DND-41 (cell line): ENCODE results near the gene ITGB7.
A peak's percentile ranks its signal among the peaks of the same experiment; 100 is the strongest.

Experiments
- ATAC-seq: fragments of 200-7000 bp; cut with Tn5 transposase; 3 replicates; pipeline ENCODE4 v1.9.1; 2021; ENCODE audit warnings: low read depth; ENCODE audit not compliant: insufficient read depth
- DNase-seq: peaks from one replicate; pipeline ENCODE4 v3.0.0-alpha.2; 2020
- H2AFZ ChIP-seq: 2 replicates; pipeline ENCODE4 v1.6.0; 2012; ENCODE audit warnings: low read depth, low read length
- H3K27ac ChIP-seq: 2 replicates; pipeline ENCODE4 v1.5.1; 2012; ENCODE audit warnings: low read length, inconsistent platforms
- H3K27me3 ChIP-seq: fragments of 200-600 bp; sonication (generic); 2 replicates; pipeline ENCODE4 v1.6.0; 2012; ENCODE audit warnings: low read length, mild to moderate bottlenecking, inconsistent platforms; ENCODE audit not compliant: insufficient read depth, poor library complexity
- H3K36me3 ChIP-seq: 2 replicates; pipeline ENCODE4 v1.5.1; 2012; ENCODE audit warnings: low read length, inconsistent platforms; ENCODE audit not compliant: insufficient read depth
- H3K4me1 ChIP-seq: 2 replicates; pipeline ENCODE4 v1.5.1; 2012; ENCODE audit warnings: mild to moderate bottlenecking, low read length; ENCODE audit not compliant: insufficient read depth
- H3K4me2 ChIP-seq: 2 replicates; pipeline ENCODE4 v1.6.0; 2012; ENCODE audit warnings: mild to moderate bottlenecking, moderate library complexity, low read length, inconsistent platforms; ENCODE audit not compliant: insufficient read depth
- H3K4me3 ChIP-seq, 2 experiments: fragments of 200-600 bp in 1 of 2; shearing (Covaris generic) in 1 of 2; 2 replicates each; pipeline ENCODE4 v1.5.1; 2012 to 2016; ENCODE audit warnings: inconsistent platforms in 2 of 2, low read length in 2 of 2, mild to moderate bottlenecking in 2 of 2, low read depth in 1 of 2, moderate library complexity in 1 of 2
- H3K79me2 ChIP-seq: 2 replicates; pipeline ENCODE4 v1.6.0; 2012; ENCODE audit warnings: low read length, inconsistent platforms; ENCODE audit not compliant: insufficient read depth
- H3K9ac ChIP-seq: 2 replicates; pipeline ENCODE4 v1.6.0; 2012; ENCODE audit warnings: low read depth, mild to moderate bottlenecking, inconsistent platforms, low read length, moderate library complexity
- H3K9me3 ChIP-seq: 2 replicates; pipeline ENCODE4 v1.5.1; 2012; ENCODE audit warnings: low read length, moderate library complexity, mild to moderate bottlenecking, inconsistent platforms; ENCODE audit not compliant: insufficient read depth, severe bottlenecking
- H4K20me1 ChIP-seq: 2 replicates; pipeline ENCODE4 v1.6.0; 2012; ENCODE audit warnings: low read length; ENCODE audit not compliant: insufficient read depth
- CTCF ChIP-seq: IDR thresholded peaks from 2 replicates; pipeline ENCODE4 v1.5.1; 2012; ENCODE audit warnings: borderline replicate concordance, low read length, moderate library complexity, mild to moderate bottlenecking; ENCODE audit not compliant: poor library complexity, severe bottlenecking; ENCODE audit errors: extremely low read depth
- EZH2 ChIP-seq: IDR thresholded peaks from 3 replicates; pipeline ENCODE4 v1.6.1; 2012; ENCODE audit warnings: borderline replicate concordance, low read depth, mild to moderate bottlenecking, moderate library complexity, low read length, inconsistent platforms; ENCODE audit not compliant: severe bottlenecking

The ITGB7 gene

GRCh38 chr12:53174881-53175491, 32.1 kb downstream of the ITGB7 start:
- no peaks in the 10 kb centered on the region for H4K20me1 ChIP-seq
- no peaks in the 10 kb centered on the region for H3K27me3 ChIP-seq
- no peak overlapping the region for H3K9ac ChIP-seq
- H3K4me3 ChIP-seq = no peak overlapping the region
- no peak for DNase-seq
- ATAC-seq = 0 out of 3 replicates have a peak, but pooled peaks have one; percentile 31
- peaks cover 13% of the 10 kb centered on the region for H3K4me1 ChIP-seq
- no peaks in the 10 kb centered on the region for H3K36me3 ChIP-seq
- no peak overlapping the region for H3K27ac ChIP-seq
- H3K9me3 ChIP-seq = no peaks in the 10 kb centered on the region
- TF ChIP-seq EZH2 = no peak
- TF ChIP-seq CTCF = peak; percentile 28
- H3K4me2 ChIP-seq = no peak overlapping the region
- H3K79me2 ChIP-seq = peaks cover 6% of the 10 kb centered on the region
- no peak overlapping the region for H2AFZ ChIP-seq

DNA sequence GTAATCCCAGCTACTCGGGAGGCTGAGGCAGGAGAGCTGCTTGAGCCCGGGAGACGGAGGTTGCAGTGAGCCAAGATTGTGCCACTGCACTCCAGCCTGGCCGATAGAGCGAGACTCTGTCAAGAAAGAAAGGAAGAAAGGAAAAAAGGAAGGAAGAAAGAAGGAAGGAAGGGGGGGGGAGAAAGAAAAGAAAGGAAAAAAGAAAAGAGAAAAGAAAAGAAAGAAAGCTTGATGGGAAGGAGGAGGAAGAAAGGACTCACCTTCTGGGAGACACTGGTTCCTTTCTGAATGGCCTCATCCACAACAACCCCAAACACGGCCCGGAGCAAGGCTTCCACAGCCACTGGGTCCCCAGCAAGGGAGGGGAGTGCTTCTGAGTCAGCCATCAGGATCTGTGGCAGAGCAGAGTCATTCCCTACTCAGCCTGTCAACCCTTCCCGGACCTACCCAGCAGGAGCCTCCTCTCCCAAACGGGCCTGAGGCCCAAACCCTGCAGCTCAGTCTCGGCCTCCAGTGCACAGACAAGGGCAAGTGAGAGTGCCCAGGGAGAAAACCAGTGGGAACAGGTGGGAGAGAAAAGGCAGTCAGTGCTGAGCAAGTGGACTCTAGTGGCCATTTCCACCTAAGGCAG, 33.9 kb downstream of the ITGB7 start:
- Histone ChIP-seq H3K79me2 (no peaks in the 10 kb centered on the region), H3K27me3 (no peaks in the 10 kb centered on the region), H2AFZ (no peak overlapping the region), H3K9me3 (no peaks in the 10 kb centered on the region), H3K4me1 (no peaks in the 10 kb centered on the region), H3K4me3 (no peak overlapping the region), H3K36me3 (no peaks in the 10 kb centered on the region), H3K4me2 (no peak overlapping the region), H3K27ac (no peak overlapping the region), H4K20me1 (no peaks in the 10 kb centered on the region), H3K9ac (no peak overlapping the region)
- no peak for TF ChIP-seq CTCF
- TF ChIP-seq EZH2 = no peak
- ATAC-seq (no peak), DNase-seq (no peak)

DNA sequence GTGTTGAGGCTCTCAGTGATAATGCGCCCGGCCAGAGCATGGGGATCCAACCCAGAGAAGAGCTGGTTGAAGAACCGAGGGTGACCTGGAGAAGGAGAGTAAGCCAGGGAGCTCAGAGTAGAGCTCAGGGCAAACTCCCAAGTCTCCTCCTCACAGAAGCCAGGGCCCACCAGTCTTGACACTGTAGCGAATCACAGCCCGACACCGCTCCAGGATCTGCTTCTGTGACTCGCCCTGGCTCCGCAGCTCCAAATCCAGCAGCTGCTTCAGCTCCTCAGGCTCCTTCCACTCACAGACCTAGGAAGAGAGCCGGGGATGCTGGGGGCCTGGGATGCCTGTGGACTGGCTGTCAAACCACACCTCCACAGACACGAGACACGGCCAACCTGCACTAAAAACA, 34.7 kb downstream of the ITGB7 start:
- DNase-seq = no peak
- Histone ChIP-seq H3K36me3 (no peaks in the 10 kb centered on the region), H3K27ac (no peak overlapping the region), H3K4me1 (no peaks in the 10 kb centered on the region), H3K79me2 (no peaks in the 10 kb centered on the region), H3K9ac (no peak overlapping the region), H4K20me1 (no peaks in the 10 kb centered on the region), H3K4me2 (no peak overlapping the region), H3K27me3 (no peaks in the 10 kb centered on the region), H3K9me3 (no peaks in the 10 kb centered on the region), H2AFZ (no peak overlapping the region), H3K4me3 (no peak overlapping the region)
- ATAC-seq = no peak
- TF ChIP-seq EZH2 (no peak), CTCF (no peak)
